ENCODE results near the gene CLSTN1.

CLSTN1 gene

GRCh38 chr1:9850442-9851162, 26.8 kb upstream of the CLSTN1 start:
- DNase-seq (ENCODE audit: low read depth in 2 of 2), result no peak

- DNase-seq (ENCODE audit: low read depth in 2 of 2), result no peak
These were observed 26.1 kb upstream of the CLSTN1 start for GRCh38 chr1:9849691-9850441.

- DNase-seq (ENCODE audit: low read depth in 2 of 2), result no peak
These were observed 24.3 kb upstream of the CLSTN1 start for GRCh38 chr1:9848022-9848421.

GRCh38 chr1:9847269-9847668, 23.5 kb upstream of the CLSTN1 start:
- DNase-seq (ENCODE audit: low read depth in 2 of 2), result no peak

- no peak for DNase-seq (ENCODE audit: low read depth in 2 of 2)
These were observed 22.9 kb upstream of the CLSTN1 start for GRCh38 chr1:9846611-9847171.

- DNase-seq (ENCODE audit: low read depth in 2 of 2), result no peak
These were observed 22.1 kb upstream of the CLSTN1 start for GRCh38 chr1:9845914-9846313.

- DNase-seq (ENCODE audit: low read depth in 2 of 2), result no peak
These were observed 21.0 kb upstream of the CLSTN1 start for GRCh38 chr1:9844756-9845155.

- DNase-seq (ENCODE audit: low read depth in 2 of 2), result no peak
These were observed 20.3 kb upstream of the CLSTN1 start for GRCh38 chr1:9844106-9844505.

- DNase-seq (ENCODE audit: low read depth in 2 of 2), result no peak
These were observed 19.8 kb upstream of the CLSTN1 start for GRCh38 chr1:9843576-9843945.

- DNase-seq (ENCODE audit: low read depth in 2 of 2), result no peak
These were observed 19.2 kb upstream of the CLSTN1 start for GRCh38 chr1:9842781-9843575.

GRCh38 chr1:9842073-9842711, 18.4 kb upstream of the CLSTN1 start:
- no peak for DNase-seq (ENCODE audit: low read depth in 2 of 2)

- DNase-seq (ENCODE audit: low read depth in 2 of 2), result no peak
These were observed 17.7 kb upstream of the CLSTN1 start for GRCh38 chr1:9841460-9841859.

- no peak for DNase-seq (ENCODE audit: low read depth in 2 of 2)
These were observed 16.4 kb upstream of the CLSTN1 start for GRCh38 chr1:9840176-9840575.

GRCh38 chr1:9838946-9839345, 15.2 kb upstream of the CLSTN1 start:
- no peak for DNase-seq (ENCODE audit: low read depth in 2 of 2)

GRCh38 chr1:9836632-9836960, 12.8 kb upstream of the CLSTN1 start:
- DNase-seq (ENCODE audit: low read depth in 2 of 2), result no peak

GRCh38 chr1:9835758-9836631, 12.2 kb upstream of the CLSTN1 start:
- DNase-seq (ENCODE audit: low read depth in 2 of 2), result no peak

GRCh38 chr1:9835404-9835757, 11.6 kb upstream of the CLSTN1 start:
- no peak for DNase-seq (ENCODE audit: low read depth in 2 of 2)

GRCh38 chr1:9833632-9834031, 9.9 kb upstream of the CLSTN1 start:
- no peak for DNase-seq (ENCODE audit: low read depth in 2 of 2)

- no peak for DNase-seq (ENCODE audit: low read depth in 2 of 2)
These were observed 3.9 kb upstream of the CLSTN1 start for GRCh38 chr1:9827558-9828185.

GRCh38 chr1:9826616-9827015, 2.9 kb upstream of the CLSTN1 start:
- DNase-seq (ENCODE audit: low read depth in 2 of 2), result no peak

GRCh38 chr1:9826087-9826486, 2.3 kb upstream of the CLSTN1 start:
- DNase-seq (ENCODE audit: low read depth in 2 of 2), result no peak
